ENCODE results near the gene JCAD. TPM values are rescaled to one million over a fixed set of nuclear protein-coding genes. Genes with fewer than 3 reads are reported as not detected.

The JCAD gene
- total RNA-seq, 1 experiment from 2014 or later, result 3.9 TPM

GRCh38 chr10:30062090-30062489, 2.7 kb upstream of the JCAD start:
- DNase-seq, result no peak
- peaks cover 20% of the 10 kb centered on the region for H3K27me3 ChIP-seq (ENCODE audit: control insufficient read depth, insufficient read depth, low read length)
- no peaks in the 10 kb centered on the region for H3K36me3 ChIP-seq (replicated peaks; ENCODE audit: control insufficient read depth, insufficient read depth, low read length)
- no peak overlapping the region for H3K4me3 ChIP-seq (ENCODE audit: insufficient read depth, low read depth, low read length)

- Histone ChIP-seq H3K4me3 (ENCODE audit: insufficient read depth, low read depth, low read length) (peak overlapping the region; percentile 72), H3K36me3 (replicated peaks; ENCODE audit: control insufficient read depth, insufficient read depth, low read length) (no peaks in the 10 kb centered on the region), H3K27me3 (ENCODE audit: control insufficient read depth, insufficient read depth, low read length) (peaks cover 20% of the 10 kb centered on the region)
- DNase-seq, result peak; percentile 79
Observed at GRCh38 chr10:30058570-30059132, 735 bp downstream of the JCAD start.

GRCh38 chr10:30057894-30058556, 1.4 kb downstream of the JCAD start:
- DNase-seq, result no peak
- H3K36me3 ChIP-seq (replicated peaks; ENCODE audit: control insufficient read depth, insufficient read depth, low read length), result no peaks in the 10 kb centered on the region
- peak overlapping the region; percentile 72 for H3K4me3 ChIP-seq (ENCODE audit: insufficient read depth, low read depth, low read length)
- peaks cover 20% of the 10 kb centered on the region for H3K27me3 ChIP-seq (ENCODE audit: control insufficient read depth, insufficient read depth, low read length)

GRCh38 chr10:30057421-30057841, 2.0 kb downstream of the JCAD start:
- H3K4me3 ChIP-seq (ENCODE audit: insufficient read depth, low read depth, low read length), result no peak overlapping the region; the same call in 1 of the 2 replicates

GRCh38 chr10:30056767-30057355, 2.5 kb downstream of the JCAD start:
- Histone ChIP-seq H3K4me3 (ENCODE audit: insufficient read depth, low read depth, low read length) (no peak overlapping the region), H3K36me3 (replicated peaks; ENCODE audit: control insufficient read depth, insufficient read depth, low read length) (no peaks in the 10 kb centered on the region), H3K27me3 (ENCODE audit: control insufficient read depth, insufficient read depth, low read length) (peaks cover 20% of the 10 kb centered on the region)
- DNase-seq, result peak; percentile 73

More at GRCh38 chr10:30057421-30057841, 2.0 kb downstream of the JCAD start:
- peaks cover 20% of the 10 kb centered on the region for H3K27me3 ChIP-seq (ENCODE audit: control insufficient read depth, insufficient read depth, low read length)
- H3K36me3 ChIP-seq (replicated peaks; ENCODE audit: control insufficient read depth, insufficient read depth, low read length), result no peaks in the 10 kb centered on the region
- no peak for DNase-seq

GRCh38 chr10:30056281-30056680, 3.1 kb downstream of the JCAD start:
- peak; percentile 26 for DNase-seq
- Histone ChIP-seq H3K27me3 (ENCODE audit: control insufficient read depth, insufficient read depth, low read length) (peaks cover 20% of the 10 kb centered on the region), H3K36me3 (replicated peaks; ENCODE audit: control insufficient read depth, insufficient read depth, low read length) (no peaks in the 10 kb centered on the region), H3K4me3 (ENCODE audit: insufficient read depth, low read depth, low read length) (no peak overlapping the region)

GRCh38 chr10:30055226-30055662, 4.1 kb downstream of the JCAD start:
- Histone ChIP-seq H3K36me3 (replicated peaks; ENCODE audit: control insufficient read depth, insufficient read depth, low read length) (no peaks in the 10 kb centered on the region), H3K4me3 (ENCODE audit: insufficient read depth, low read depth, low read length) (no peak overlapping the region), H3K27me3 (ENCODE audit: control insufficient read depth, insufficient read depth, low read length) (peaks cover 18% of the 10 kb centered on the region)
- DNase-seq, result no peak

GRCh38 chr10:30052062-30052461, 7.3 kb downstream of the JCAD start:
- Histone ChIP-seq H3K27me3 (ENCODE audit: control insufficient read depth, insufficient read depth, low read length) (no peaks in the 10 kb centered on the region), H3K36me3 (replicated peaks; ENCODE audit: control insufficient read depth, insufficient read depth, low read length) (no peaks in the 10 kb centered on the region), H3K4me3 (ENCODE audit: insufficient read depth, low read depth, low read length) (no peak overlapping the region)
- DNase-seq, result no peak

- DNase-seq, result no peak
- Histone ChIP-seq H3K36me3 (replicated peaks; ENCODE audit: control insufficient read depth, insufficient read depth, low read length) (no peaks in the 10 kb centered on the region), H3K27me3 (ENCODE audit: control insufficient read depth, insufficient read depth, low read length) (no peaks in the 10 kb centered on the region), H3K4me3 (ENCODE audit: insufficient read depth, low read depth, low read length) (no peak overlapping the region)
Observed at GRCh38 chr10:30051220-30051619, 8.2 kb downstream of the JCAD start.

- H3K4me3 ChIP-seq (ENCODE audit: insufficient read depth, low read depth, low read length), result no peak overlapping the region
- no peak for DNase-seq
- no peaks in the 10 kb centered on the region for H3K27me3 ChIP-seq (ENCODE audit: control insufficient read depth, insufficient read depth, low read length)
Observed at GRCh38 chr10:30050411-30050810, 9.0 kb downstream of the JCAD start.

GRCh38 chr10:30048768-30049517, 10.4 kb downstream of the JCAD start:
- no peak overlapping the region for H3K4me3 ChIP-seq (ENCODE audit: insufficient read depth, low read depth, low read length)
- DNase-seq, result no peak
- no peaks in the 10 kb centered on the region for H3K27me3 ChIP-seq (ENCODE audit: control insufficient read depth, insufficient read depth, low read length)
- no peaks in the 10 kb centered on the region for H3K36me3 ChIP-seq (replicated peaks; ENCODE audit: control insufficient read depth, insufficient read depth, low read length)

More at GRCh38 chr10:30050411-30050810, 9.0 kb downstream of the JCAD start:
- H3K36me3 ChIP-seq (replicated peaks; ENCODE audit: control insufficient read depth, insufficient read depth, low read length), result no peaks in the 10 kb centered on the region

GRCh38 chr10:30047924-30048531, 11.4 kb downstream of the JCAD start:
- no peak for DNase-seq
- Histone ChIP-seq H3K27me3 (ENCODE audit: control insufficient read depth, insufficient read depth, low read length) (no peaks in the 10 kb centered on the region), H3K36me3 (replicated peaks; ENCODE audit: control insufficient read depth, insufficient read depth, low read length) (no peaks in the 10 kb centered on the region), H3K4me3 (ENCODE audit: insufficient read depth, low read depth, low read length) (no peak overlapping the region)

- no peaks in the 10 kb centered on the region for H3K36me3 ChIP-seq (replicated peaks; ENCODE audit: control insufficient read depth, insufficient read depth, low read length)
- no peaks in the 10 kb centered on the region for H3K27me3 ChIP-seq (ENCODE audit: control insufficient read depth, insufficient read depth, low read length)
- H3K4me3 ChIP-seq (ENCODE audit: insufficient read depth, low read depth, low read length), result no peak overlapping the region
- no peak for DNase-seq
Observed at GRCh38 chr10:30047430-30047829, 12.0 kb downstream of the JCAD start.

- DNase-seq, result no peak
- H3K4me3 ChIP-seq (ENCODE audit: insufficient read depth, low read depth, low read length), result no peak overlapping the region
- no peaks in the 10 kb centered on the region for H3K36me3 ChIP-seq (replicated peaks; ENCODE audit: control insufficient read depth, insufficient read depth, low read length)
Observed at GRCh38 chr10:30046476-30046875, 12.9 kb downstream of the JCAD start.

More at GRCh38 chr10:30046476-30046875, 12.9 kb downstream of the JCAD start:
- no peaks in the 10 kb centered on the region for H3K27me3 ChIP-seq (ENCODE audit: control insufficient read depth, insufficient read depth, low read length)

Measured in H7 (cell line).